DND-41 (cell line): ENCODE data around the gene TTC4.

Experiments
- ATAC-seq: fragments of 200-7000 bp; cut with Tn5 transposase; 3 replicates; pipeline ENCODE4 v1.9.1; 2021; ENCODE audit warnings: low read depth; ENCODE audit not compliant: insufficient read depth
- DNase-seq: peaks from one replicate; pipeline ENCODE4 v3.0.0-alpha.2; 2020
- H2AFZ ChIP-seq: 2 replicates; pipeline ENCODE4 v1.6.0; 2012; ENCODE audit warnings: low read depth, low read length
- H3K27ac ChIP-seq: 2 replicates; pipeline ENCODE4 v1.5.1; 2012; ENCODE audit warnings: low read length, inconsistent platforms
- H3K27me3 ChIP-seq: fragments of 200-600 bp; sonication (generic); 2 replicates; pipeline ENCODE4 v1.6.0; 2012; ENCODE audit warnings: low read length, mild to moderate bottlenecking, inconsistent platforms; ENCODE audit not compliant: insufficient read depth, poor library complexity
- H3K36me3 ChIP-seq: 2 replicates; pipeline ENCODE4 v1.5.1; 2012; ENCODE audit warnings: low read length, inconsistent platforms; ENCODE audit not compliant: insufficient read depth
- H3K4me1 ChIP-seq: 2 replicates; pipeline ENCODE4 v1.5.1; 2012; ENCODE audit warnings: mild to moderate bottlenecking, low read length; ENCODE audit not compliant: insufficient read depth
- H3K4me2 ChIP-seq: 2 replicates; pipeline ENCODE4 v1.6.0; 2012; ENCODE audit warnings: mild to moderate bottlenecking, moderate library complexity, low read length, inconsistent platforms; ENCODE audit not compliant: insufficient read depth
- H3K4me3 ChIP-seq, 2 experiments: fragments of 200-600 bp in 1 of 2; shearing (Covaris generic) in 1 of 2; 2 replicates each; pipeline ENCODE4 v1.5.1; 2012 to 2016; ENCODE audit warnings: inconsistent platforms in 2 of 2, low read length in 2 of 2, mild to moderate bottlenecking in 2 of 2, low read depth in 1 of 2, moderate library complexity in 1 of 2
- H3K79me2 ChIP-seq: 2 replicates; pipeline ENCODE4 v1.6.0; 2012; ENCODE audit warnings: low read length, inconsistent platforms; ENCODE audit not compliant: insufficient read depth
- H3K9ac ChIP-seq: 2 replicates; pipeline ENCODE4 v1.6.0; 2012; ENCODE audit warnings: low read depth, mild to moderate bottlenecking, inconsistent platforms, low read length, moderate library complexity
- H3K9me3 ChIP-seq: 2 replicates; pipeline ENCODE4 v1.5.1; 2012; ENCODE audit warnings: low read length, moderate library complexity, mild to moderate bottlenecking, inconsistent platforms; ENCODE audit not compliant: insufficient read depth, severe bottlenecking
- H4K20me1 ChIP-seq: 2 replicates; pipeline ENCODE4 v1.6.0; 2012; ENCODE audit warnings: low read length; ENCODE audit not compliant: insufficient read depth
- CTCF ChIP-seq: IDR thresholded peaks from 2 replicates; pipeline ENCODE4 v1.5.1; 2012; ENCODE audit warnings: borderline replicate concordance, low read length, moderate library complexity, mild to moderate bottlenecking; ENCODE audit not compliant: poor library complexity, severe bottlenecking; ENCODE audit errors: extremely low read depth
- EZH2 ChIP-seq: IDR thresholded peaks from 3 replicates; pipeline ENCODE4 v1.6.1; 2012; ENCODE audit warnings: borderline replicate concordance, low read depth, mild to moderate bottlenecking, moderate library complexity, low read length, inconsistent platforms; ENCODE audit not compliant: severe bottlenecking

The TTC4 gene

GRCh38 chr1:54764922-54765561, 49.4 kb downstream of the TTC4 start:
- Histone ChIP-seq H3K36me3 (no peaks in the 10 kb centered on the region; the same call in 1 of the 2 replicates), H4K20me1 (no peaks in the 10 kb centered on the region), H3K4me1 (peaks cover 19% of the 10 kb centered on the region), H3K4me2 (peak overlapping the region; percentile 81), H3K27ac (peak overlapping the region; percentile 60), H3K79me2 (peaks cover 17% of the 10 kb centered on the region), H3K4me3 (peak overlapping the region; percentile 32 to 62; a peak in 3 of 4 replicates), H3K9ac (peak overlapping the region; percentile 48), H3K9me3 (no peaks in the 10 kb centered on the region), H2AFZ (peak overlapping the region; percentile 86), H3K27me3 (no peaks in the 10 kb centered on the region)
- TF ChIP-seq EZH2 (no peak), CTCF (no peak)
- peak; percentile 12 for ATAC-seq
- no peak for DNase-seq

- Histone ChIP-seq H3K27ac (no peak overlapping the region), H3K4me1 (peaks cover 19% of the 10 kb centered on the region), H3K9me3 (no peaks in the 10 kb centered on the region), H3K36me3 (no peaks in the 10 kb centered on the region; the same call in 1 of the 2 replicates), H2AFZ (peak overlapping the region; percentile 16; the same call in 1 of the 2 replicates), H3K4me2 (no peak overlapping the region), H3K79me2 (peaks cover 17% of the 10 kb centered on the region), H3K27me3 (no peaks in the 10 kb centered on the region), H4K20me1 (no peaks in the 10 kb centered on the region), H3K4me3 (no peak overlapping the region), H3K9ac (no peak overlapping the region)
- ATAC-seq (no peak), DNase-seq (no peak)
- TF ChIP-seq EZH2 (no peak), CTCF (no peak)
Observed at GRCh38 chr1:54766726-54767125, 51.1 kb downstream of the TTC4 start.

GRCh38 chr1:54767526-54767925, 51.9 kb downstream of the TTC4 start:
- Histone ChIP-seq H3K4me2 (no peak overlapping the region), H3K9me3 (no peaks in the 10 kb centered on the region), H4K20me1 (no peaks in the 10 kb centered on the region), H3K79me2 (peaks cover 14% of the 10 kb centered on the region), H3K27me3 (no peaks in the 10 kb centered on the region), H3K36me3 (no peaks in the 10 kb centered on the region; the same call in 1 of the 2 replicates), H3K27ac (no peak overlapping the region), H2AFZ (no peak overlapping the region), H3K9ac (no peak overlapping the region), H3K4me3 (no peak overlapping the region), H3K4me1 (peaks cover 19% of the 10 kb centered on the region)
- DNase-seq: no peak
- no peak for ATAC-seq
- TF ChIP-seq EZH2 (no peak), CTCF (no peak)
